IPS-18a (cell line): ENCODE measurements around the gene DLL1.

Experiments
- H3K27ac ChIP-seq: one replicate; pipeline ENCODE4 v1.5.1; 2013; ENCODE audit warnings: low read length
- H3K27me3 ChIP-seq: one replicate; pipeline ENCODE4 v1.6.1; 2013; ENCODE audit warnings: mild to moderate bottlenecking, low read length; ENCODE audit not compliant: control insufficient read depth, insufficient read depth
- H3K36me3 ChIP-seq: one replicate; pipeline ENCODE4 v1.6.1; 2013; ENCODE audit warnings: low read depth, low read length; ENCODE audit not compliant: control insufficient read depth
- H3K4me1 ChIP-seq: one replicate; pipeline ENCODE4 v1.6.1; 2013; ENCODE audit warnings: low read depth, low read length; ENCODE audit not compliant: control insufficient read depth
- H3K4me3 ChIP-seq: one replicate; pipeline ENCODE4 v1.5.1; 2013; ENCODE audit warnings: low read length
- H3K9ac ChIP-seq: one replicate; pipeline ENCODE4 v1.6.1; 2013; ENCODE audit warnings: mild to moderate bottlenecking, low read length, moderate library complexity
- H3K9me3 ChIP-seq: one replicate; pipeline ENCODE4 v1.6.1; 2013; ENCODE audit warnings: low read depth, low read length; ENCODE audit not compliant: control insufficient read depth

DLL1 gene

DNA sequence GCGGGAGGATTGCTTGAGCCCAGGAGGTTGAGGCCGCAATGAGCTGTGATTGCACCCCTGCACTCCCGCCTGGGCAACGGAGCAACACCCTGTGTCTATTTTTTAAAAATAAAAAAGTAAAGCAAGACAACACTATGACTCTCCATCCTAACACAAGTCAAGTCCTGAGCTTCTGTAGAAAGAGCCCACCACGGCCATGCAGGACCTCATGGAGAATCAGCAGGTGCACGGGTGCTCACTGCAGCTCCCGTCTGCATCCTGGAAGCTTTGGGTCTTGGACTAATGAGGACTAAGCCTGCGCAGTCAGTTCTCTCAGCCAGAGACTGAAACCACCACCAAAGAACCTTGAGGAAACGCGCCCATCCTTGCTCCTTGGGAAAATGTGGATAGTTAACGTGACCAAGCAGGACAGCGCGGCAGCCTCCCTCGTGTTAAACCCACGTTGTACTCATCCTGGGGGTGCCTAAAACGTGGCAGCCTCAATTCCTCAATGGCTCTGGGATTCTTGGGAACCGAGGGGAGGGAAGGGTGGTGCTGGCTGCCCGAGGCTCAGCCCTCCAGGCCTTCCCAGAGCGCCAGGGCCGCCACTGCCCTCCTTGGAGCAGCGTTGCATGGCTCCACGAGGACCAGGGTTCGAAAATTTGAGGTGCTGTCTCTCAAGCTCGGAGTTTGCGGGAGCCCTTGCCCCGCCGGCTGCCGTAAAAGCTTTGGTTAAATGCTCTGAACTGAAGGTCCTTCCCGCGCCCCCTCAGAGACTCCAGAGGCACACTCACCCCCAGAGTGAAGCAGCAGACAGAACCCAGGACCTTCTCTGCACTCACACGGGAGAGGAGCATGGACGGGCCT lies 29.0 kb downstream of the DLL1 start:
- Histone ChIP-seq H3K4me3 (no peak overlapping the region), H3K9me3 (no peaks in the 10 kb centered on the region), H3K27ac (no peak overlapping the region), H3K36me3 (no peaks in the 10 kb centered on the region), H3K4me1 (peaks cover 9% of the 10 kb centered on the region), H3K27me3 (no peaks in the 10 kb centered on the region), H3K9ac (no peak overlapping the region)

DNA sequence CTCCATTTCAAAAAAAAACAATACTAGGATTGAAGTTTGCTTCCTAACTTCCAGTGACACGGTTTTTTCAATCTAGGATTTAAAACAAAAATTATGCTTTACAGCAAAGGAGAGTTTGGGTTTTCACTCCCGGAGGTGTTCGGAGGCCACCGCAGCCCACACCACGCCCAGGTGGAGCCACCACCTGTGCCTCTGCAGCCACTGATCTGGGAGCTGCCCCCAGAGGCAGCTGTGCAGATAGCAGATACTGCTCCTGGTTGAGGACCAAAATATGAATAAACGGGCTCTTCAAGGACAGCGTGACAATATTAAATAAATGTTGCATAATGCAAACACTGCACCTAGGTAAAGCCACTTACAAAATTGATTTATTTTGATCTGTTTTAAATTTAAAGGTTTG lies 30.2 kb downstream of the DLL1 start:
- H3K9ac ChIP-seq, result no peak overlapping the region
- no peaks in the 10 kb centered on the region for H3K36me3 ChIP-seq
- H3K27ac ChIP-seq, result no peak overlapping the region
- no peak overlapping the region for H3K4me3 ChIP-seq
- no peaks in the 10 kb centered on the region for H3K27me3 ChIP-seq
- peaks cover 1% of the 10 kb centered on the region for H3K4me1 ChIP-seq
- no peaks in the 10 kb centered on the region for H3K9me3 ChIP-seq

- Histone ChIP-seq H3K9ac (no peak overlapping the region), H3K27ac (no peak overlapping the region), H3K27me3 (no peaks in the 10 kb centered on the region), H3K9me3 (no peaks in the 10 kb centered on the region), H3K4me1 (no peaks in the 10 kb centered on the region), H3K36me3 (no peaks in the 10 kb centered on the region), H3K4me3 (no peak overlapping the region)
Measured at GRCh38 chr6:170259278-170259677, 31.6 kb downstream of the DLL1 start.

- H3K36me3 ChIP-seq, result no peaks in the 10 kb centered on the region
- H3K4me1 ChIP-seq, result no peaks in the 10 kb centered on the region
- H3K9me3 ChIP-seq, result no peaks in the 10 kb centered on the region
- no peak overlapping the region for H3K27ac ChIP-seq
- no peak overlapping the region for H3K9ac ChIP-seq
- no peaks in the 10 kb centered on the region for H3K27me3 ChIP-seq
- no peak overlapping the region for H3K4me3 ChIP-seq
Measured at GRCh38 chr6:170258407-170258806, 32.5 kb downstream of the DLL1 start.

DNA sequence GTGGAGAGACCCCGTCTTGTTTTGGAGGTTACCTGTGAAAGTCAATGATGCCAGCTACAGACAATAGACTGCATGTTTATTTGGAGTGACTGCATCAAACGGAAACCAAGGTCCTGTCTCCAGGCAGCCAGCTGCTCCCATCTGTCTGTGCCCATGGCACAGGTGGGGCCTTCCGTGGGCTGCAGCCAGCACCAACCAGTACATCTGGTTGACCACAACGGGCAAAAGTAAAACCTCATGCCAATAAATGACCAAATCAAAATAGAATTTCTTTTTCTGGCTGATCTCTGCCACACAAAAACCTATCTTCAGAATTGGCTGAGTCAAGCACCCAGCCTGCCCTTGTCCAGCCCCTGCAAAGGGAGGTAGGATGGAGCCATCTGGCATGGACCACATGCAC lies 33.5 kb downstream of the DLL1 start:
- Histone ChIP-seq H3K27ac (no peak overlapping the region), H3K9me3 (no peaks in the 10 kb centered on the region), H3K27me3 (no peaks in the 10 kb centered on the region), H3K9ac (no peak overlapping the region), H3K4me1 (no peaks in the 10 kb centered on the region), H3K36me3 (no peaks in the 10 kb centered on the region), H3K4me3 (no peak overlapping the region)

GRCh38 chr6:170256641-170257040 lies 34.2 kb downstream of the DLL1 start:
- Histone ChIP-seq H3K27ac (no peak overlapping the region), H3K27me3 (no peaks in the 10 kb centered on the region), H3K36me3 (no peaks in the 10 kb centered on the region), H3K9me3 (no peaks in the 10 kb centered on the region), H3K4me1 (no peaks in the 10 kb centered on the region), H3K9ac (no peak overlapping the region), H3K4me3 (no peak overlapping the region)

DNA sequence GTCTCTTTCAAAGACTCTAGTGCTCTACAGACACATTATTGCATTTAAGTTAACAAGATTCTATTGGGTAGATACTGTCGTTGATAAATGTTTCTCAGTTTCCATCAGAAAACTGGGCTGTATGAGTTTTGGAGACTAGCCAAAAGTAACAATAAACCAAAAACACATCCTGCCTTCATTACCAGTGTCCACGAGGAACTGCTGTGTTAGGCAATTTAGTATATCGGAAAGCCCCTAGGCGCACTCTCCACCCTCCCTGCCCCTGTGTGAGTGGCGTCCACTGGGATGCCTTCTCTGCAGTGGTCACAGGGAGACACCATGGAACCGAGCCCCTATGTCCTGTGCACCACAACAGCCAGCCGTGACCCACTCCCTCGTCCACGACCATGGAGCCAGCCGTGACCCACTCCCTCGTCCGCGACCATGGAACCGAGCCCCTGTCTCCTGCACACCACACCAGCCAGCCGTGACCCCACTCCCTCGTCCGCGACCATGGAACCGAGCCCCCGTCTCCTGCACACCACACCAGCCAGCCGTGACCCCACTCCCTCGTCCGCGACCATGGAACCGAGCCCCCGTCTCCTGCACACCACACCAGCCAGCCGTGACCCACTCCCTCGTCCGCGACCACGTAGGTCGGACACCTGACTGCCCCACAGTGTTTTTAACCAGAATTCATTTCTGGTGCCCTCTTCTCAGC lies 35.3 kb downstream of the DLL1 start:
- Histone ChIP-seq H3K27me3 (no peaks in the 10 kb centered on the region), H3K27ac (no peak overlapping the region), H3K9me3 (no peaks in the 10 kb centered on the region), H3K36me3 (no peaks in the 10 kb centered on the region), H3K9ac (no peak overlapping the region), H3K4me3 (no peak overlapping the region), H3K4me1 (no peaks in the 10 kb centered on the region)

GRCh38 chr6:170254315-170255213 lies 36.3 kb downstream of the DLL1 start:
- Histone ChIP-seq H3K27ac (no peak overlapping the region), H3K9me3 (no peaks in the 10 kb centered on the region), H3K4me1 (no peaks in the 10 kb centered on the region), H3K4me3 (no peak overlapping the region), H3K27me3 (no peaks in the 10 kb centered on the region), H3K36me3 (no peaks in the 10 kb centered on the region), H3K9ac (no peak overlapping the region)

DNA sequence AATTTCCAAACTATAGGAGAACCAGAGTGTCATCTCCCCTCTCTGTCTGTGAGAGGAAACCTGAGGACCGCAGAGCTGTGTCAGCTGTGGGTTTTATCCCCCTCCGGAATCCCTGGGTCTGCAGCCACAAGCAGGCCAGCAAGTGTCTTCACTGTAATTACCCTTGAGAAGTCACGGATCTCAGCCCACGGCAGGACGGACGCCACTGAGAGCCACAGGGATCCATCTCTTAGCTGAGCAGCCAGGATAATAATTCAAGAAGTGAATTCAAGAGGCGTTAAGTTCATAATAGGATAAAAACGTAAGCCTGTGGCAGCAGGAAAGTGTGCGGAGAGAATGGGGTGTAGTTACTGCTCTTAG lies 37.0 kb downstream of the DLL1 start:
- Histone ChIP-seq H3K4me3 (no peak overlapping the region), H3K9ac (no peak overlapping the region), H3K27me3 (no peaks in the 10 kb centered on the region), H3K4me1 (no peaks in the 10 kb centered on the region), H3K36me3 (no peaks in the 10 kb centered on the region), H3K9me3 (no peaks in the 10 kb centered on the region), H3K27ac (no peak overlapping the region)

DNA sequence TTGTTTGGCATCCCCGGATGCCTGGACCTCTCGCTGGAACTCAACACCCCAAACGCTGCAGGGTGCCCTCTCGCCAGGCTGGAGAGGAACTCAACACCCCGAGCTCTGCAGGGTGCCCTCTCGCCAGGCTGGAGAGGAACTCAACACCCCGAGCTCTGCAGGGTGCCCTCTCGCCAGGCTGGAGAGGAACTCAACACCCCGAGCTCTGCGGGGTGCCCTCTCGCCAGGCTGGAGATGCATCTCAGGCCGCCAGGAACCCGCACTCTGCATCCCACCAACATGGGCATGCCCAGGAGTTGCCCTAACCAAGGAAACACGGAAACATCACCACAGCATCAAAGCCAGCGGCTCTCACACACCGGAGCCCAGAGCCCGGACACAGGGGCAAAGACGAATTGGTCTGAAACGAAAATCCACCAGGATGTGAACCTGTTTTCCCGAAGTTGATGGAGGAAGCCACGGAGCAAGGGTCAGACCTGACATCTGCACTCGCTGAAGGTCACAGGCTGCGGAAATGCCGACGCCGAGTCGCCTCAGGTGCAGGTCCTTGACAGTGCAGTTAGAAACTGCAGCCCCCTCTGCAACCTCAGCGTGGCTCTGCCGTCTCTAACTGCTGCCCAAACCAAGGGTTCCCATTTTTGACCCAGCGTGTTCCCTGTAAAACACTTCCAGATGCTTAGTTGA lies 37.5 kb downstream of the DLL1 start:
- H3K9ac ChIP-seq, result no peak overlapping the region
- no peaks in the 10 kb centered on the region for H3K4me1 ChIP-seq
- H3K4me3 ChIP-seq, result no peak overlapping the region
- H3K27me3 ChIP-seq, result no peaks in the 10 kb centered on the region
- no peak overlapping the region for H3K27ac ChIP-seq
- H3K9me3 ChIP-seq, result no peaks in the 10 kb centered on the region
- H3K36me3 ChIP-seq, result no peaks in the 10 kb centered on the region
